Measurements from ENCODE around the gene MVB12A. TPM values are rescaled to one million over a fixed set of nuclear protein-coding genes. Genes with fewer than 3 reads are reported as not detected.

The MVB12A gene
- total RNA-seq, 4 donors from 2014 or later = 52.2 to 68.0 (median 64.1) TPM

- Histone ChIP-seq H3K27me3 (no peaks in the 10 kb centered on the region), H3K9me3 (no peaks in the 10 kb centered on the region), H3K4me1 (peaks cover 0 to 8% (median 3%) of the 10 kb centered on the region in 4 donors), H3K36me3 (no peaks in the 10 kb centered on the region), H3K27ac (no peak overlapping the region), H3K4me3 (no peak overlapping the region)
- peak; percentile 79 to 88 (median 86) for TF ChIP-seq CTCF (IDR thresholded peaks at IDR 0.05)
- no peak for TF ChIP-seq POLR2A (IDR thresholded peaks at IDR 0.05)
- peak; percentile 51 to 76 (median 71) for DNase-seq
These were observed 33.8 kb upstream of the MVB12A start for GRCh38 chr19:17385878-17386611.

GRCh38 chr19:17389288-17389687 lies 30.6 kb upstream of the MVB12A start:
- no peak for DNase-seq
- no peaks in the 10 kb centered on the region for H3K36me3 ChIP-seq
- H3K4me3 ChIP-seq = no peak overlapping the region
- no peak for TF ChIP-seq CTCF (IDR thresholded peaks at IDR 0.05)
- TF ChIP-seq POLR2A (IDR thresholded peaks at IDR 0.05) = no peak
- no peaks in the 10 kb centered on the region for H3K27me3 ChIP-seq
- no peaks in the 10 kb centered on the region for H3K9me3 ChIP-seq
- no peak overlapping the region for H3K27ac ChIP-seq
- H3K4me1 ChIP-seq = peaks cover 0 to 18% (median 12%) of the 10 kb centered on the region in 4 donors

GRCh38 chr19:17389957-17390664 lies 29.7 kb upstream of the MVB12A start:
- Histone ChIP-seq H3K4me3 (peak overlapping the region; percentile 16 to 53 (median 44)), H3K36me3 (no peaks in the 10 kb centered on the region), H3K27ac (peak overlapping the region in 1 of 4 donors; percentile 25), H3K27me3 (no peaks in the 10 kb centered on the region), H3K4me1 (peaks cover 0 to 18% (median 12%) of the 10 kb centered on the region in 4 donors), H3K9me3 (no peaks in the 10 kb centered on the region)
- no peak for DNase-seq
- TF ChIP-seq CTCF (IDR thresholded peaks at IDR 0.05) = no peak
- no peak for TF ChIP-seq POLR2A (IDR thresholded peaks at IDR 0.05)

GRCh38 chr19:17390665-17391370 lies 29.0 kb upstream of the MVB12A start:
- Histone ChIP-seq H3K4me3 (peak overlapping the region; percentile 16 to 53 (median 44)), H3K9me3 (no peaks in the 10 kb centered on the region), H3K27ac (peak overlapping the region in 1 of 4 donors; percentile 25), H3K27me3 (no peaks in the 10 kb centered on the region), H3K4me1 (peaks cover 0 to 18% (median 12%) of the 10 kb centered on the region in 4 donors), H3K36me3 (no peaks in the 10 kb centered on the region)
- TF ChIP-seq CTCF (IDR thresholded peaks at IDR 0.05) = peak; percentile 59 to 81 (median 77)
- no peak for TF ChIP-seq POLR2A (IDR thresholded peaks at IDR 0.05)
- DNase-seq = peak; percentile 85 to 95 (median 90)

- no peaks in the 10 kb centered on the region for H3K9me3 ChIP-seq
- no peaks in the 10 kb centered on the region for H3K36me3 ChIP-seq
- no peaks in the 10 kb centered on the region for H3K27me3 ChIP-seq
- H3K4me3 ChIP-seq = peak overlapping the region; percentile 16 to 53 (median 44)
- DNase-seq = peak in 1 of 3 donors; percentile 17
- no peak overlapping the region for H3K27ac ChIP-seq
- TF ChIP-seq POLR2A (IDR thresholded peaks at IDR 0.05) = no peak
- TF ChIP-seq CTCF (IDR thresholded peaks at IDR 0.05) = no peak
- peaks cover 0 to 18% (median 12%) of the 10 kb centered on the region in 4 donors for H3K4me1 ChIP-seq
These were observed 28.3 kb upstream of the MVB12A start for GRCh38 chr19:17391371-17392151.
